Measurements from ENCODE around the gene SARS1. TPM values are rescaled to one million over a fixed set of nuclear protein-coding genes. Genes with fewer than 3 reads are reported as not detected.

The SARS1 gene
- total and polyA plus RNA-seq, 2 of the 8 experiments (the other 6 are each of a cell fraction or from before 2014, with no cell fraction given): 83.1 to 146 TPM

GRCh38 chr1:109252893-109253802 is 39.4 kb downstream of the SARS1 start (continued):
- TF ChIP-seq, protein P1, sequence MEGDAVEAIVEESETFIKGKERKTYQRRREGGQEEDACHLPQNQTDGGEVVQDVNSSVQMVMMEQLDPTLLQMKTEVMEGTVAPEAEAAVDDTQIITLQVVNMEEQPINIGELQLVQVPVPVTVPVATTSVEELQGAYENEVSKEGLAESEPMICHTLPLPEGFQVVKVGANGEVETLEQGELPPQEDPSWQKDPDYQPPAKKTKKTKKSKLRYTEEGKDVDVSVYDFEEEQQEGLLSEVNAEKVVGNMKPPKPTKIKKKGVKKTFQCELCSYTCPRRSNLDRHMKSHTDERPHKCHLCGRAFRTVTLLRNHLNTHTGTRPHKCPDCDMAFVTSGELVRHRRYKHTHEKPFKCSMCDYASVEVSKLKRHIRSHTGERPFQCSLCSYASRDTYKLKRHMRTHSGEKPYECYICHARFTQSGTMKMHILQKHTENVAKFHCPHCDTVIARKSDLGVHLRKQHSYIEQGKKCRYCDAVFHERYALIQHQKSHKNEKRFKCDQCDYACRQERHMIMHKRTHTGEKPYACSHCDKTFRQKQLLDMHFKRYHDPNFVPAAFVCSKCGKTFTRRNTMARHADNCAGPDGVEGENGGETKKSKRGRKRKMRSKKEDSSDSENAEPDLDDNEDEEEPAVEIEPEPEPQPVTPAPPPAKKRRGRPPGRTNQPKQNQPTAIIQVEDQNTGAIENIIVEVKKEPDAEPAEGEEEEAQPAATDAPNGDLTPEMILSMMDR (IDR thresholded peaks at IDR 0.05; ENCODE audit: control extremely low read depth in 1 of 3, insufficient read depth in 1 of 3, low read depth in 1 of 3, low read length in 3 of 3): no peak
- TF ChIP-seq GABPA (IDR thresholded peaks at IDR 0.05; ENCODE audit: borderline replicate concordance, insufficient read depth, low read length): no peak
- no peak for TF ChIP-seq USF2 (IDR thresholded peaks at IDR 0.05; ENCODE audit: low read length)
- no peak for TF ChIP-seq CHD2 (IDR thresholded peaks at IDR 0.05; ENCODE audit: low read length)
- no peak for TF ChIP-seq SIRT6 (IDR thresholded peaks at IDR 0.05; ENCODE audit: low read length)
- no peak for TF ChIP-seq CBX8 (IDR thresholded peaks at IDR 0.05; ENCODE audit: borderline replicate concordance, low read depth, low read length)
- TF ChIP-seq BCL11A (IDR thresholded peaks at IDR 0.05; ENCODE audit: low read depth in 2 of 2, low read length in 2 of 2): no peak
